Measurements from ENCODE around the gene ZNF649.
A peak's percentile ranks its signal among the peaks of the same experiment; 100 is the strongest.

ZNF649 gene

DNA sequence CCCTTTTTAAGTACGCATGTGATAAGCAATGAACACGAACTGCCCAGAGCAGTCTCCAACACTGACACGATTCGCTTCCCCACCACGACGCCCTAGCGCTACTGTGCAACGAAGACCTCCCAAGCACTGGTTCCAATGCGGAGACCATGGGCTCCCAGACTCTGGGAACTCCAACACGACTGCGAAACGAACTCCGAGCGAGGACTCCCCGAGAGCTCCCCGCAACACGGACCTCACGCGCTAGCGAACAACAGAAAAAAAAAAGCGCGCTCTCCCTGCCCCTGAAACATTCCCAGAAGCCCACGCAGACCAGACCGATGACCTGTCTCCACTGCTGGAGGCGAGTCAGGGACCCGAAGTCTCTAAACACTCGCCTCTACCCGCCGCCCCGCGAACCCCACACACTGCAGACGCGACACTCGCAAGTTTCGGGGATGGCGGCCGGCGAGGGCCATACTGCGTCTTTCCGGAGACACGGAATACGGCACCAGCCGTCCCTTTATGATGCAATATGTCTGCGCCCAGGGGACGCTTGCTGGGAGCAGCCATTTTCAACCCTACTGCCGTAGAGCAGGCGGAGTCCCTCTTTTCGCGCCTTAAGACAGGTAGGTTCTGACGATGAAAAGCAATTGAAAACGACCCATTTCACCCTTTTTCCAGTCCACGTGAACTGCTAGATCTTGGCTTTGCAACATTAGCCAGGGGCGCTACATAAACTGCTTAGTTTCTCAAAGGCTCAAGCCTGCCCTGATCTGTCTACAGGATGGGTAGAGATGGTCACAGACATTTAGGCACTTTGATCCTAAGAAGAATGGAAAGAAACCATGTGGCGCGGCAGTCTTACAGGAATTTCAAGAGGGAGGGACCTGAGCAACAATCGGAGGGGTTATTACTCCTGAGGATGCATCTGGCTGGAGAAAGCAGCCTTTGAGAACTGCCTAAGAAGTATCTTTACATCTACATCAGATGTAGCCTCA lies 17.0 kb downstream of the ZNF649 start, which contains the start of gene ZNF577:
Gene ZNF577 (minus strand): TSS at position 430 of the 977 bp plus-strand sequence. CDS start 7,569 bp downstream, outside the sequence.
- peak; percentile 53 for DNase-seq (ENCODE audit: low spot score)

GRCh38 chr19:51884713-51885112 lies 20.1 kb downstream of the ZNF649 start:
- no peak for DNase-seq (ENCODE audit: low spot score)

DNA sequence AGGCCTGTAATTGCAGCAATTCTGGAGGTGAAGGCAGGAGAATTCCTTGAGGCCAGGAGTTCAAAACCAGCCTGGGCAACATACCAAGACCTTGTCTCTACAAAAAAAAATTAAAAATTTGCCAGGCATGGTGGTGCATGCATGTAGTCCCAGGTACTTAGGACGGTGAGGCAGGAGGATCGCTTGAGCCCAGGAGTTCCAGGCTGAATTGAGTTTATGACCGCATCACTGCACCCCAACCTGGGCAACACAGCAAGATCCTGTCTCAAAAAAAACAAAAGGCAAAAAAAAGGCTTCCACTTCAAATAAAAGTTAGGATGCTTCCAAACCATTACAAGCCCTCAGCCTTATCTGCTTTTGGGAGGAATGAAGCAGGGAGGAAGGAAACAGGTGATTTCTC lies 22.3 kb downstream of the ZNF649 start:
- DNase-seq (ENCODE audit: low spot score): no peak

DNA sequence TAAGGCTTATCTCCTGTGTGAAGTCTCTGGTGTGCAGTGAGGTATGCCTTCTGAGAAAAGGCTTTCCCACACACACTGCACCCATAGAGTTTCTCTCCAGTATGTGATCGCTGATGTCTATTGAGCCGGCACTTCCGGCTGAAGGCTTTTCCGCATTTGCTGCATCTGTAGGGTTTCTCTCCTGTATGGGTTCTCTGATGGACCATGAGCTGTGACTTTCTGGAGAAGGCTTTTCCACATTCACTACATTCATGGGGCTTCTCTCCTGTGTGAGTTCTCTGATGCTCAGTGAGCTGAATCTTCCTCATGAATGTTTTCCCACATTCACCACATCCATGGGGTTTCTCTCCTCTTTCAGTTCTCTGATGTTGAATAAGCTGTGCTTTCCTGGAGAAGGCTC lies 31.7 kb downstream of the ZNF649 start:
- DNase-seq (ENCODE audit: low spot score): no peak

GRCh38 chr19:51861870-51862622 lies 42.8 kb downstream of the ZNF649 start:
- DNase-seq (ENCODE audit: low spot score): no peak
